GM19395 (cell line): ENCODE measurements around the gene ZNF672.
"Not testable (repeated sequence)": the region's sequence is repeated elsewhere in the genome, so short reads cannot be mapped to it uniquely, and the experiment has no call there.

Experiments used
- ATAC-seq: cut with Tn5 transposase; IDR thresholded peaks from one replicate; pipeline ENCODE4 v1.9.1; 2021; ENCODE audit warnings: mild to moderate bottlenecking, moderate library complexity; ENCODE audit not compliant: unreplicated experiment

Gene ZNF672

GRCh38 chr1:248837781-248838356 is at the start of gene ZNF672:
ZNF672 (plus strand) TSS chr1:248838224; CDS start chr1:248847275, 9,051 bp downstream.
- ATAC-seq = peak; percentile 83

DNA sequence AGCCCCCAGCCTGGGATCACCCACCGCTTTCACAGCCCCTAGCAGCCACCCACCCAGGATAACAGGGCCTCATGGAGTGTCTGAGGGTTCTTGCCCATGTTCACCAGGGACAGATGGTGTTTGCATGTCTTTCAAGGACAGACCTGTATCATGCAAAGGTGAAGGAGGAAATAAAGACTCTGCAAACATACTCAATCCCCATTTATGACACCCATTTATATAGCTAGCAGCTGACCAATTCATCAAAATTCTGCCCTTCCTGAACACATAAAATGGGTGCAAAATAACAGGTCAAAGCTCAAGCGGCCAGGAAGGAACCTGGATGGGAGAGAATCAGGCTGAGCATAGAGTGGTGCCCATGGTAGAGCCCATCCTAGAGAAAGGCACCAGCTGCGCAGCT is 49.7 kb upstream of the ZNF672 start:
- no peak for ATAC-seq

DNA sequence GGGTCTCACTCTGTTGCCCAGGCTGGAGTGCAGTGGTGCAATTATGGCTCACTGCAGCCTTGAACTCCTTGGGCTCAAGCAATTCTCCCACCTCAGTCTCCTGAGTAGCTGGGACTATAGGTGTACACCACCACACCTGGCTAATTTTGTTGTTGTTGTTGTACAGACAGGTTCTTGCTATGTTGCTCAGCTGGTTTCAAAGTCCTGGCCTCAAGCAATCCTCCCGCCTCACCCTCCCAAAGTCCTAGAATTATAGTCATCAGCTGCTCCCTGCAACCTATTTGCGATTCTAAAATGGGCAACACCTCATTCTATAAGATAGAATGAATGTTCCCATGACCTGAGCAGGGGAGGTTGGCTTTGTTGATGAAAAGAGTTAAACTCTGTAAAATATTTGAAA is 48.7 kb upstream of the ZNF672 start:
- ATAC-seq = not testable (repeated sequence)

DNA sequence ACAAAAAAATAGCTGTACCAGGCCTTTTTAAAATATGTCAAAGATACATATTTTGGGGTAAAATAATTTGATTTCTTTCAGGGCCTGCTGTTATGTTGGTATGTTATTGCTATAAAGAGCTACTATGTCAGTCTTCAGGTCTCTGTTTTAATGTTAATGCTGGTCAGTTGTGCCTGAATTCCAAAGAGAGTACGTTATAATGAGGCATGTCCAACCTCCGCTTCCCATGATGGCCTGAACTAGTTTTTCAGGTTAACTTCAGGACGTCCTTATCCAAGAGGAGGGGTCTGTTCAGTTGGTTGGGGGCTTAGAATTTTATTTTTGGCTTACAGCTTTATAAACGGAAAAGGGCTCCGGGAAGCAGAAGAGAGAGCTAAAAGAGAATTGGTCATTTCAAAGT is 47.6 kb upstream of the ZNF672 start:
- ATAC-seq = no peak

DNA sequence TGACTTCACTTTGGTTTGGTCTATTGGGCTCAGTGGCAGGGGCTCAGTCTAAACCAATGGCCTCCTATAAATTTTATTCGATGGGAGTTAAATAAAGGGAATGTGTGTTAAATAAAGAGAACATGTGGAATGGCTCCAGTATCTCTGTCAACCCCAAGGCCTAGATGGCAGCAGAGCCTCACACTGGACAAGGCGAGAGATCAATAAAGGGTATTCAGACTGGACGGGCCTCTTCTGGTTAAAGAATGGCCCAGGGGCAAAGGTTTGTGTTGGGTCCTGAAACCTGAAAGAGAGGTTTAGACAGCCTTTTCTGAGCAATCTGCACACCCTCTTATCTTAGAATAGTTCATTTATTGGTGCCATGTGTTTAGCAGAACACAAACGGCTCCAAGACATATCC is 47.0 kb upstream of the ZNF672 start:
- no peak for ATAC-seq

DNA sequence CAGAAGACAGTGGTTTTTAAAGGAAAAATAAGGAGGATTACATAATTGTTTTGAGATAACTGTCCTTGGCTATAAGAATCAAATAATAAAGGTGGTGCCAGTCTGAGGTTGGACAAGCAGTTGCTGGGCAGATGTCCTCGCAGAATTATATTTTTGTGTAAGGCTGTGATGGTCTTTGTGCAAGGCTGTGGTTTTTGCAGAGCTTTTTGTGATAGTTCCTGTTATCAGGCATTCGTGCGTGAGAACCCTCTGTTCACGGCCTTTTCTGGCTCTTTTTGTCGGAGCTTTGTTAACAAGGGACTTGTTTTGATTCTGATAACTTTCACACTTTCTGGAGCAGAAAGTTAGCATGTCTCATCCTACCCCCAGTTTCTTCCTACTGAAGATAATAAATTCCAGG is 45.7 kb upstream of the ZNF672 start:
- peak; percentile 45 for ATAC-seq

DNA sequence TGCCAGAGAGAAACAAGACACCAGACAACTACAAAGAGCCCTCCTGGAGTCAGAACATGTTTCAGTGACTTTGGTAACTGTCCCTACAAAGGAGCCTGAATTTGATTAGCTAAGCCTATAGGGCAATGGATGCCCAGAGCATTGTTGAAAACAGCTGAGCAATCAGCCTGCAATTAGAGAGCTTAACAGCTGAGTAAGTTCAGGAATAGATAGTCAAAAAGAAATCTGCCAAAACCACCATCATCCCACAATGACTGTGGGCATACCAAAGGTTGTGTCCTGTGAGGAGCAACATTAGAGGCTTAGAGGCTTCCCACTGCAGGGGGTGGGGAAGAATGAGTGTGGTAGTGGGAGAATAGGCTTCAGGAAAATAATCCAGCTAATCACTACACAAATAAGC is 44.4 kb upstream of the ZNF672 start:
- ATAC-seq = peak; percentile 88

- not testable (repeated sequence) for ATAC-seq
These were observed 43.4 kb upstream of the ZNF672 start for GRCh38 chr1:248794663-248795062.

DNA sequence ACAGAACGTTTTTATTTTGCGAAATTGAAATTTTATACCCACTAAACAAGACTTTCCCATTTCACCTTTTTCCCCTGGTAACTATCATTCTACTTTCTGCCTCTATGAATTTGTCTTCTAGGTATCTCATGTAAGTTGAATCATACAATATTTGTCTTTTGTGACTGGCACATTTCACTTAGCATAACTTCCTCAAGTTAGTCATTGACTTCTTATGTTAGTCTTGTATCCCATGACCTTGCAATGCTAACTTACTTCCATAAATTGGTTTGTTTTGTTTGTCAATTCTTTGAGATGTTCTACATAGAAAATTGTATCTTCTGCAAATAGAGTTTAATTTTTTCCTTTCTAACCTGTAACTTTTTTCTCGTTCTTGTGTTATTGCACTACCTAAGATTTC is 39.2 kb upstream of the ZNF672 start:
- no peak for ATAC-seq

GRCh38 chr1:248800459-248800858 is 37.6 kb upstream of the ZNF672 start:
- no peak for ATAC-seq

- ATAC-seq = no peak
These were observed 35.6 kb upstream of the ZNF672 start for GRCh38 chr1:248802454-248802853.

DNA sequence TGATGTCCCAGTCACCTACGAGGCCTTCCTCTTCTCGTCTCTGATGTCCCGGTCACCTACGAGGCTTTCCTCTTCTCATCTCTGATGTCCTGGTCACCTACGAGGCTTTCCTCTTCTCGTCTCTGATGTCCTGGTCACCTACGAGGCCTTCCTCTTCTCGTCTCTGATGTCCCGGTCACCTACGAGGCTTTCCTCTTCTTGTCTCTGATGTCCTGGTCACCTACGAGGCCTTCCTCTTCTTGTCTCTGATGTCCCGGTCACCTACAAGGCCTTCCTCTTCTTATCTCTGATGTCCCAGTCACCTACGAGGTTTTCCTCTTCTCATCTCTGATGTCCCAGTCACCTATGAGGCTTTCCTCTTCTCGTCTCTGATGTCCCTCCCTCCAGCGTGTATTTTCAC is 34.5 kb upstream of the ZNF672 start:
- ATAC-seq = not testable (repeated sequence)

GRCh38 chr1:248804771-248805681 is 33.0 kb upstream of the ZNF672 start:
- ATAC-seq = peak; percentile 92

DNA sequence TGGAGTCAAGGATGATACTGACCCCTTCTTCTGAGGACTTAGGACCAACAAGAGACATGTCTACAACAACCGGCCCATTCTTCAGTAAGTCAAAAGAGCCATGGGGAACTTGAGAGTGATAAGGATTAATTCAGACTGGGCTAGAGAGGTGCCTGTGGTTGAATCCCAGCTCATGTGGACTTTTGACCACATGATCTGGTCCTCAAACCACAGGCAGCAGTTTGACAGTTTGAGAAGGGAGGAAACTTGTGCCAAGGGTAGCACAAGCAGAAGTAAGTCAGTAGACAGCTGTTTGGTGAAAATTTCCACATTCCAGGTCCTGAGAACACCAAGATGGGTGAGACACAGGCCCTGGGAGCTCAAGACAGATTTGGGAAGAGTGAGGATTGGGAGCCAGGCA is 32.1 kb upstream of the ZNF672 start:
- no peak for ATAC-seq

DNA sequence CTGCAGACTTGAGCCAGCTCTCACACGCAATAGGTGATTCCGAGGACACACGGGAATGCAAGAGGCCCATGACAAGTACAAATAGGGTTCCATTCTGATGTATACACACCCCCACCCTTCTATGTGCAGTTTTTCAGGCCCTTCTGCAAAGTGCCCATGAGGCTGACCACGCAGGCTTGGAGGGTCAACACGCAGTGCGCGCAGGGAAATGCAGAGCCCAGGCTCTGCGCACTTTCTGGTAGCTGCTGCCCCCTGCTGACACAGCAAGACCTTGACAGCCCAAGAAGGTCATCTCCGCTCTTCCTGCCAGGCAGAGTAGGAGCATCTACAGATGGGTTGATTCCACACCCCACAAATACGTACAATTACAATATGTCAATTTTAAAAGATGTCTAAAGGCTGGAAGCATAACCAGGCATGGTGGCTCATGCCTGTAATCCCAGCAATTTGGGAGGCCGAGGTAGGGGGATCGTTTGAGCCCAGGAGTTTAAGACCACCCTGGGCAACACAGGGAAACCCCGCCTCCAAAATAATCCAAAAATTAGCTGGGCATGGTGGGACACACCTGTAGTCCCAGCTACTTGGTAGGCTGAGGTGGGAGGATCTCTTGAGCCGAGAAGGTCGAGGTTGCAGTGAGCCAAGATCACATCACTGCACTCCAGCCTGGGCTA is 30.8 kb upstream of the ZNF672 start:
- ATAC-seq = peak; percentile 66

DNA sequence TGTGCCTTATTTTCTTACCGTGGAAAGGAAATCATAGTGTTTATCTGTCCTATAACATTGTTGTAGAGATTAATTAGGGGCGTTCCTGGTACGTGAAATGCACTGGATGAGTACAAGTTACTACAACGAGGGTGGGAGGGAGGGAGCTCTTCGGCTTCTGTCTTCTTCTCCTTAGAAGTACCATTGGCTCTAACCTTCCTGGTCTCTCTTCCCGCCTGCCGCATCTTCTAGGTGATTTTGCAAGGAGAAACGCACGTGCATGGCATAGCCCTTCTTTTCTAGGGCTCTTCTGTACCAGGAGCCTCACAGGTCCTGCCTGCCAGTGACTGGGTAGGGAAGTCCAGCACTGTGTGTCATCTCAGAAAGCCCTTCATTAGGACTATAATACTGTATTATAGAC is 29.1 kb upstream of the ZNF672 start:
- no peak for ATAC-seq

GRCh38 chr1:248810000-248810726 is 27.9 kb upstream of the ZNF672 start:
- no peak for ATAC-seq

DNA sequence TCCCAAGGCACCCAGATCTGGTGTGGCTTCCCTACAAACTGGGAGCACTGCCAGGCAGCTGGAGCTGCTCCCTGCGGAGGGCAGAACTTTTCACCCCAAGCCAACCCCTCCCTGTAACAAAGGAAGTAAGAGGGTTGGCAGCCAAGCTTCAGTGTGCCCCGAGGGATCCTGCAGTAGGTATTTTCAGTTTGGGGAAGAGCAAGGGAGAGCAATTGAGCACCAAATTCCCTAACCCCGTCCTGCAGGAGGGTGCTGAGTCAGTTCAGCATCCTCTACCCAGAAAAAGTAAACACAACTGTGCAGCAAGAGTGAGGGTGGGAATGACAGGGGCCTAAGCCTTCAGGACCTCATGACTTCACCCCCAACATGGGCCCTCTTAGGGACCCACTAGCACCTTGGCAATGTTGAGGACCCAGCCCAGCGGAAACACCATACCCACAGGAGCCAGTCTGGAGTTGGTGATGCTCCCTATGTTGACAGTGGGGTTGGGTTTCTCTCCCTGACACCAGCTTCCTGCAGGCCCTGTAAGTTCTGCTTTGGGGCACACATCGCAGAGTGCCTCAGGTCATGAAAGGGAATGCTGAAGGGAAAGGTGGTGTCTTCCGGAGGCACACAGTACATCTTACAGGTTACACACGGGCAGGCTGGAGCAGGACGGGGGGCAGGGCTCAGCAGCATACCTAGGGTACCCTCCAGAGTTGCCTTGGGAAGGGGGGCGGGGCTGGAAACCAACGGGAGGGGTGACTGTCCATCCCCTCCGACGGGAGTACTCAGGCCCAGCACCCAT is 27.1 kb upstream of the ZNF672 start:
- no peak for ATAC-seq

DNA sequence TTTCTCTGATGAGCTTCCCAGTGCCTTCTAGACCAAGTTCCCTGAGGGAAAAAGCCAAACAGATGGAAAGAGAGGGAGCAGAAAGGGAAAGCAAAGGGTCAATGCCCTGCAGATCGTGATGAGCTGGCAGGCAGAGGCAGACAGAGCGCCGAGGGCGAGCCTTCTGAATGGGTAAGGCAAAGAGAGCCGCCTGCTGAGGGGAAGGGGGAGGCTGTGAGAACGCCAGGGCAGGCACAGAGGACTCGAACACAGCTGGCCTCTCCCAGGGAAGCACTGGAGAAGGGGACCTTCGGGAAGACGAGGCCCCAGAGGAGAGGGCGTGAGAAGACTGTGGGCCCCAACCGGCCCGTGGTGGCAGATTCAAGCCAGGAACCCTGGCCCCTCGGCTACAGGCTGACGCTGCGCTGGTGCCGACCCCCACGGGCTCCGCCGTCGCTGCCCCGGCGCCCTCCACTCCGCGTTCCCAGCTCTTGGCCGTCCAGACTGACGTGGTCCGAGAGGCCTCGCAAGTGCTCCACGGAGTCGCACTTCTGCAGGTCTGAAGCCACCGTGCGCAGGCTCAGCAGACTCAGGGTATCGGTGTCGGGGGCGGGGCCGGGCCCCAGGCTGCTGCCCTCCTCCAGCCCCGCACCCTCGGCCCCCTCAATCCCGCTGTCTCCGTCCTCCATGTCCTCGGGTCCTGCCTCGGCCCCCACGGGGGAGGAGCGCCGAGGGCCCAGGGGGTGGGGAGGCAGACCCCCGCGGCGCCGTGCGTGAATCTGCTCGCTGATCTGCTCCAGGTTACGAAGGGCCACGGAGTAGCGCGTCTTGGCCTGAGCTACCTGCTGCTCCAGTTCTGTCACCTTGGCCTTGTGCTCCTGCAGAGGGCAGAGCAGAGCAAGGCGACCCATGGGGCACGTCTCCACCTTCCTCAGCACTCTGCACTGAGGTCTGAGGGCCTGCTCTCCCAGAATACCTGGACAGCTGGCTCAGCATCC is 26.2 kb upstream of the ZNF672 start:
- no peak for ATAC-seq
